NCI-H2196 treated with DMSO at 0.1 percent for 48 hours (cell line): ENCODE measurements around the gene USP7.
"Not testable (repeated sequence)": the region's sequence is repeated elsewhere in the genome, so short reads cannot be mapped to it uniquely, and the experiment has no call there.

Source experiments
- DNase-seq: peaks from one replicate; lab custom pipeline; 2025; ENCODE audit not compliant: unreplicated experiment; lab: John Stamatoyannopoulos, UW

Gene USP7

GRCh38 chr16:8847623-8848022 lies 116.1 kb downstream of the USP7 start:
- no peak for DNase-seq

GRCh38 chr16:8847145-8847544 lies 116.6 kb downstream of the USP7 start:
- no peak for DNase-seq

- no peak for DNase-seq
Observed at GRCh38 chr16:8846401-8846932, 117.2 kb downstream of the USP7 start.

GRCh38 chr16:8845699-8846298 lies 117.9 kb downstream of the USP7 start:
- DNase-seq = no peak

GRCh38 chr16:8843296-8843695 lies 120.4 kb downstream of the USP7 start:
- DNase-seq = not testable (repeated sequence)
